Limb (tissue), 2 donors: ENCODE data around the gene DCUN1D4.

Experiments
- DNase-seq, 2 donors: peaks; one replicate each; pipeline ENCODE4 v3.0.0-alpha.2; 2016; ENCODE audit errors: extremely low spot score in 2 of 2

DCUN1D4 gene

GRCh38 chr4:51853027-51853682 lies 10.2 kb downstream of the DCUN1D4 start:
- no peak for DNase-seq

GRCh38 chr4:51855270-51855669 lies 12.3 kb downstream of the DCUN1D4 start:
- no peak for DNase-seq

- no peak for DNase-seq
Measured at GRCh38 chr4:51855751-51856150, 12.8 kb downstream of the DCUN1D4 start.

GRCh38 chr4:51858605-51859202 lies 15.8 kb downstream of the DCUN1D4 start:
- DNase-seq: no peak

GRCh38 chr4:51859476-51860031 lies 16.6 kb downstream of the DCUN1D4 start:
- DNase-seq: no peak

- DNase-seq: no peak
Measured at GRCh38 chr4:51862199-51862598, 19.2 kb downstream of the DCUN1D4 start.

GRCh38 chr4:51862781-51863180 lies 19.8 kb downstream of the DCUN1D4 start:
- no peak for DNase-seq

- DNase-seq: no peak
Measured at GRCh38 chr4:51865717-51866116, 22.8 kb downstream of the DCUN1D4 start.

- DNase-seq: no peak
Measured at GRCh38 chr4:51866835-51867234, 23.9 kb downstream of the DCUN1D4 start.

- no peak for DNase-seq
Measured at GRCh38 chr4:51867689-51868448, 24.9 kb downstream of the DCUN1D4 start.

- DNase-seq: no peak
Measured at GRCh38 chr4:51868449-51868847, 25.5 kb downstream of the DCUN1D4 start.

GRCh38 chr4:51870441-51871188 lies 27.7 kb downstream of the DCUN1D4 start:
- DNase-seq: no peak

GRCh38 chr4:51872283-51872997 lies 29.5 kb downstream of the DCUN1D4 start:
- DNase-seq: no peak

- no peak for DNase-seq
Measured at GRCh38 chr4:51874551-51874950, 31.6 kb downstream of the DCUN1D4 start.

- no peak for DNase-seq
Measured at GRCh38 chr4:51878431-51878830, 35.5 kb downstream of the DCUN1D4 start.

- DNase-seq: no peak
Measured at GRCh38 chr4:51880016-51880915, 37.3 kb downstream of the DCUN1D4 start.

- no peak for DNase-seq
Measured at GRCh38 chr4:51884055-51884454, 41.1 kb downstream of the DCUN1D4 start.

GRCh38 chr4:51884606-51885005 lies 41.7 kb downstream of the DCUN1D4 start:
- DNase-seq: no peak

- no peak for DNase-seq
Measured at GRCh38 chr4:51885363-51885762, 42.4 kb downstream of the DCUN1D4 start.

- no peak for DNase-seq
Measured at GRCh38 chr4:51890760-51891159, 47.8 kb downstream of the DCUN1D4 start.
